GM19395 (cell line): Measurements from ENCODE around the gene MSANTD1.

Experiments used
- ATAC-seq: cut with Tn5 transposase; IDR thresholded peaks from one replicate; pipeline ENCODE4 v1.9.1; 2021; ENCODE audit warnings: mild to moderate bottlenecking, moderate library complexity; ENCODE audit not compliant: unreplicated experiment

Gene MSANTD1

DNA sequence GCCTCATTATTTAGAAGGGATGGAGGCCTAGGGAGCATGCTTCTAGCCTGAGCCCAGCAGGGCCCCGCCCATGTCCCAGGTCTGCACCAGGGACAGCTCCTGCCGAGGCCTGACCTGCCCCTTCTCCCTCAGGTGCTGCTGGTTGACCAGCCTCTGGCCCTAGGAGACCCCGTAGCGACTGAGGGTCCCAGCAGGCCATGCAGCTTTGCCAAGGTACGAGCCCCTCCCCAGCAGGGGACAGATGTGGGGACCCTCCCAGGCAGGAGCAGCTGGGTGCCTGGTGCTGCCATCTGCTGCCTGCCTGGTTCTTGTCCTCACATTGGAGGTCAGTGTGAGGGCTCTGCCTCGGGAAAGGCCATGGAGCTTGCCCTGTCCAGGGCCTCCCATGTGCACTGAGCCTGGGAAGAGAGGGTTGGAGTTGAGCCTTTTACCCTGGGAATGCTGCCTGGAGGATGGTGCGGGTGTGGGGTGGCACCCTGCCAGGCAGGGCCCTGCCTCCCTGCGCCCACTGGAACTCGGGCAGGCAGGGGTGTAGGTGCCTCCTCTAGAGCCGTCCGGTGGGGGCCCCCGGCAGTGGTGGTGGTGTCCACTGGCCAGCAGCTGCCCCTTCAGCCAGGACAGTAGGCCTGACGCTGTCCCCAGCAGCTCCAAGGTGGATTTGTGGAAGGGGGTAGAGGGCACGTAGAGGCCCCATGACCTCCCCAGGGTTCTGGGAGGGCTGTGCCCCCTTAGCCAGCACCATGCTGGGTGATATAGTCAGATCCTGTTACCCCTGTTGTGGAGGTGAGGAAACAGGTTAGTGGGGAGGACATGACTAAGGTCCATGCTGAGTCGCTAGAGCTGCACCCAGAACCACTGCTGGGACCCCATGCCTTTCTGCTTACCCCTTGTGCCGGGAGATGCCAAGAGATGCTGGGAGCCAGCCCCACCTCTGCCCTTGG lies 2.2 kb upstream of the MSANTD1 start:
- ATAC-seq, result no peak

DNA sequence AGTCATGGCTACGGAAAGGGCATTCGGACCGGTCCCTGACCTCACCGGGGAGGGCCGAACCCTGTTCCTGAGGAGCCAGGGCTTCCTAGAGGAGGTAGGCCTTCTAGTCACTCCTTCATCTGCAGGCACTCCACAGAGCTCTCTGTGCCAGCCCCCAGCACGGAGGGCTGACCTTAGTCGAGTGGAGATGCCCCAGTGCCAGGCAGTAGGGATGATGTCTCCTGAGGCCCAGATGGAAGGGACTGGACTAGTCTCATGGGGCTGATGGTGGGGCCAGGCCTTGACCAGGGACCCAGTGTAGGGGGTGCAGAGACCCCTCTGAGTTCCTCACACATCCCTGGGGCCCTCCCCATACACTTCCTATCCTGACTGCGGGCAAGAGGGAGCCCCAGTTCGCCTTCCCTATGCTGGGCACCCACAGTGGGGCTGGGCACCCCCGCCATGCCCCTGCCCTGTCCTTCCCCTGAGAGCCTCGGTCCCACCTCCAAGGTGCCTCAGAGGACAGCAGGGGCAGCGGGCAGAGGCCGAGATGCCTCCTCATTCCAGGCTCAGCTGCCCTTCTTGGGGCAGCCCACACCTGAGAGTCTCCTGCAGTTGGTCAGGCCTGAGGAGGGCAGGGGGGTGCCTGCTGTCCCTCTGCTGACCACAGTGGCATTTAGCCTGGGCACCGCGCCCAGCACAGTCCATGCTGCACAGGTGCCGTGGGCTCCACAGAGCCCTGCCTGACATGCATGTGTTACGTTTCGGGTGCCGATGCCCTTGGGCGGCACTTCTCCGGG lies 1.4 kb upstream of the MSANTD1 start:
- ATAC-seq, result no peak

DNA sequence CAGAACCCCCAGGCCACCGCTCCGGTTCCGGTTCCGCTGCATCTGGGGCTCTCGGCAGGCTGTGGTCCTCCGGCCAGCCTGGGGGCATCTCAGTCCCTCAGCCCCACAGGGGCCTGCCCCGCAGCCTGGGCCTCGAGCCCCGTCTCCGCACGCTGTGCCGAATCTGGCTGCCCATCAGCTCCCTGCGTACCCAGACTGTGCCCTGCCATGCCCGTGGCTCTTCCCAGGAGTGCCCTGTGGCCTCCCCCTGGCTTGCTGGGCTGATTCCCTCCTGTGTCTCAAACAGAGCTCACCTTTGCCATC lies 830 bp upstream of the MSANTD1 start:
- no peak for ATAC-seq

DNA sequence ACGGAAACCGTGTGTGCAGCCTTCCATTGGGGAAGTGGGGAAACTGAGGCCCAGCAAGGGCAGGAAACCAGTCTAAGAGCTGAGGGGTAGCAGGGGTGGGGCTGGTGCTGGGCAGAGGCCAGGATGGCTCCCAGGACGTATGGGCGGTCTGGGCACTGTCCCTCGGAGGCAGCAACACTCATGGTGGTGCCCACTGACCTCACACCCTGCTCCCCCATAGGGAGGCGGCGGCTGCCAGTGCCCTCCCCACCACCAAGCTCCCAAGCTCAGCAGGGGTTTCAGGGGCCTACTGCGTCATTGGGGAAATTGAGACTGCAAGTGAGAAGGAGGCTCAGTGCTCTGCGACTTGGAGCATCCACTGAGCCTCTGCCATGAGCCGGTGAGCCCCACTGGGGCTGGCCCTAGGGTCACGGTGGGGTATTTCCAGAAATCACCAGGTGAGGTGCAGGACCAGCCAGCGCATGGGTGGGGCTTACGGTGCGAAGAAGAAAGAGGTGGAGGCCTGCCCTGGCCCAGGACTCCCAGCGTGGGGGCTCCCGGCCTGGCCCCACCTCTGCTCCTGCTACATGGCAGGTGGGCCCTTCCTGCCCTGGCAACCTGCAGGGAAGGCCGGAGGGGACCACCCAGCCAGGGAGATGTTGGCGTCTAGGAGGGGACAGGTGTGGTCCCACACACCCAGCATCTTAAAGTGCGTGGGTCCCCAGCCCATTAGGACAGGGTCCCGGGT lies 915 bp downstream of the MSANTD1 start:
- ATAC-seq, result no peak

DNA sequence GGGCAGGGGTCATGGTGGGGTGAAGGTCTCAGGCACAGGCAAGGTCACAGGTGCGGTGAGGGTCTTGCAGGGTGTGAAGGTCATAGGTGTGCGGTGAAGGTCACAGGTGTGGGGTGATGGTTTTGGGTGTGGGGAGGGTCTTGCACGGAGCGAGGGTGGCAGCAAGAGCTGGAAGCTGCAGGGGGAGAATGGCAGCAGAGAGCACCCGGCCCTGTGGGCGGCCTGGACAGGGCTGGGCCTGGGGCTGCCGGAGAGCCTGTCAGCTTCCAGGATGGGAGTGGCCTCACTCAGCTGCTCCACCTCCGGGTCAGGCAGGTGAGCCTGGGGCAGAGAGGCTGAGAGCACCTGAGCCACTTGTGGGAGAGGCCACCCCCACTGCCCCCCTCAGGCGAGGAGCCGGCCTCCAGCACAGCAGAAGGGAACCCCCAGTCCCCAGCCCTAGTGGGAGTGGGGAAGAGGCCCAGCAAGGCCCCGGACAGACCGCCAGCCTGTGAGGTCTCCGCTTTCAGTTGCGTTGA lies 1.5 kb downstream of the MSANTD1 start:
- no peak for ATAC-seq

DNA sequence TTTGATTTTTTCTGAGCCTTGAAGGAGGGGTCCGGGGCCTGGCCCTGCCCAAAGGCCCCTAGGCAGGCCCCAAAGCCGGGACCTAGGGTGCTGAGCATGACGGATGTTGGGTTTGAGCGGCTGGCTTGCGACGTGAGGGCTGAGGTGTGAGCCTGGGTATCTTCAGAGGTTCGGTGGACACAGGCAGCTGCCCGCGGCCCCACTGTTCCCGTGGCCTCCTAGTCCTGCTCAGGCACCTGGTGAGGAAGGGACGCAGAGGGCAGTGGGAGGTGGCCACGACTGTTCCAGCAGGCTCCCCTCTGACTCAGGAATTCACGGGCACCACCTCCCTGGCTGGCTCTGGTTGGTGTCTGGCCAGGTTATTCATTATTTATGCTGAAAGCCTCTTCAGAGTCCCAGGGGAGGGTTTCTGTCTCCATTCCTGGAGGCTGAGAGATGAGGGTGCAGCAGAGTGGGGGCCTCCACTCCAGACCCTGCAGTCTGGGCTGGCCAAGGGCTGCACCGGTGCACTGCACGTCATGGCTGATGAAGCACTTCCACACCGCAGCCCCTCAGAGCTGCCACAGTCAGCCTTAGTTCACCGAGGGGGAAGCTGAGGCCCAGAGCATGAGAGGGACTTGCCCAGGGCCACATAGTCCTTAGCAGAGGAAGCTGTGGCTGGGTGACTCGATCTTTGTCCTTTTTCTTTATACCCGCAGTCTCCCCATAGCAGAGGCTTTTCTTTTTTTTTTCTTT lies 2.2 kb downstream of the MSANTD1 start:
- no peak for ATAC-seq

DNA sequence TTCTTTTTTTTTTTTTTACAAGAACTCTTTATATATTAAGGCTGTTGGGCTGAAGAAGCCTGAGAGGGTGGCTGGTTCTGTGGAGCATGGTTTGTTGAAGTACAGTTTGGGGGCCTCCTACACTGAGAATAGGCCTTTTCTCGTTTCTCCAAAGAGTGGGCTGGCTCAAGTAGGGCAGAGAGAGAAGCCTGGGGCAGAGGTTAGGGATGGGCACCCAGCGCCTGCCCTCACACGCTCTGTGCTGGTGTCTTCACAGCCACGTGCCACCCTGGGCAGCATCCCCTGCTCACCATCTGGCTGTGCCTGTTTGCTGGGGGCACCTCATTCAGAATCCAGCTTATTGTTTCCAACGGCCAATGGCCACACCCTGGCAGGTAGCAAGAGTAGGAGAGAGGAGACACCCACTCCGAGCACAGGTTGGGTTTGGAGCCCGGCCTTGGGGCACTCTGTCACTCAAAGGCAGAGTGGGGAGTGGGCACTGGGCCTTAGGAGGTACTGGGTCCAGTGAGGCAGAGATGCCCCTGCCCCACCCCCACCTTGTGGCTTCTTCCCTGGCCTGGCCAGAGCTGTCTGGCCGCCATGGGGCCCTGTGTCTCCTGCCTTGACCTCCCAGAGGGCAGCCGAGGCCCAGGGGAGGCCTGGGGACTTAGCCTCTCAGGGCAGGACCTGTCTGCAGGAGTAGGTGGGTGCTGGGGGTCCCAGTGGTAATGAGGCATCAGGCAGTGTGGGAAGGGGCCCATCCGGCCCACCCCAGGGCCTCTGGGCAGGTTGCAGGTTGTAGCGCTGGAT lies 2.9 kb downstream of the MSANTD1 start:
- ATAC-seq, result no peak

DNA sequence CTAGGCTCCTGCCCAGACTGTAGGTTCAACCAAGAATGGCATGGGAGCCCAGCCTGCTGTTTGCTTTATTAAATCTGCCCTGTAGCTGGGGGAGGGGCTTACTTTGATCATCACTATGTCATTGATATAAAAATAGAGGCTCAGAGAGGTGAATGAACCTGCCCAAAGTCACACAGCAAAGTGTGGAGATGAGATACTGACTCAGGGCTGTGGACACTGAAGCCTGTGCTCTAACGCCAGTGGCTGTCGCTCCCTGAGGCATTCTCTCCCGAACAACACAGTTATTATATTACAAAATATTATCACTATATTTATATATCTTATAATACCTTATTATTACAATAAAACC lies 3.5 kb downstream of the MSANTD1 start:
- ATAC-seq, result no peak

DNA sequence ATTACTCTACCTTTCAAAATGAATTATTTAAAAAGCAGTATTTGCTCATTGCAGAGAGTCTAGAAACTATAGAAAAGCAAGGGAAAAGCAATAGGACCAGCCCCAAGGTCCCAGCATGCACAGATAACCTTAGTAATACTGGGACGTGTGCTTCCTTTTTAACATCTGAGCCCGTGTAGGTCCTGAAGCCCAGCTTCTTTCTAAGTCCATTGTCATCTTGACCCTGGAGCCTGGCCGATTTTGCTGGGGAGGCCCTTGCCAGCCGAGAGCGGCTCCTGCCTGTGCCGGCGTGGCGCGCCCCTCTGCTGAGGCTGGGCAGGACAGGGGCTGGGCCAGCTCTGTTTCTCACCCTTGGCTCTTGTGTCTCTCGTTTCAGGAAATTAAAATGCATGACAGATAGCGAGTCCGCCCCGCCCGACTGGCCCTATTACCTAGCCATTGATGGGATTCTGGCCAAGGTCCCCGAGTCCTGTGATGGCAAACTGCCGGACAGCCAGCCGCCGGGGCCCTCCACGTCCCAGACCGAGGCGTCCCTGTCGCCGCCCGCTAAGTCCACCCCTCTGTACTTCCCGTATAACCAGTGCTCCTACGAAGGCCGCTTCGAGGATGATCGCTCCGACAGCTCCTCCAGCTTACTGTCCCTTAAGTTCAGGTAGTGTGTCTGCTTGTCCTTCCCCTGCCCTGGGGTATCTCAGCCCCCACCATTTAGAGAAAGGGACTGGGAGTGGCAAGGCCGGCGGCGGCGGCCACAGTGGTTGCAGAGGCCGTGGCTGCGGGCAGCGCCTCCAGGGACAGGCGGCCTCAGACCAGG lies 4.1 kb downstream of the MSANTD1 start:
- ATAC-seq, result no peak

DNA sequence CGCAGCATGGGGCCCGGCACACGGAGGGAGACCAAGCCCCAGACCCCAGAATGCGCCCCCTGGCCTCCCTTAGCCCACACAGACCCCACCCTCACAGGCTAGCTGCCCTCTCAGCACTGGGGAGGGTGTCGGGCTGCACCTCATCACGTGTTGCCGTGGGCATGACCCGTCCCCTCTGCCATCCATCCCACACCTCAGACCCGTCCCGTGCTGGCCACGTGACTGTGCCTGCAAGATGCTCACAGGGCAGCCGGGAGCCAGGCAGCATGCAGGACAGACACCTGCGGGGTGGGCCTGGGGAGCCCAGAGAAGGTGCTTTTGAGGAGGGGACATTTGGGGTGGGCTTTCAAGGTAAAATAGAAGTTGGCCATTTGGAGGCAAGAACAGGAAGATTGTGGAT lies 4.8 kb downstream of the MSANTD1 start:
- ATAC-seq, result no peak

DNA sequence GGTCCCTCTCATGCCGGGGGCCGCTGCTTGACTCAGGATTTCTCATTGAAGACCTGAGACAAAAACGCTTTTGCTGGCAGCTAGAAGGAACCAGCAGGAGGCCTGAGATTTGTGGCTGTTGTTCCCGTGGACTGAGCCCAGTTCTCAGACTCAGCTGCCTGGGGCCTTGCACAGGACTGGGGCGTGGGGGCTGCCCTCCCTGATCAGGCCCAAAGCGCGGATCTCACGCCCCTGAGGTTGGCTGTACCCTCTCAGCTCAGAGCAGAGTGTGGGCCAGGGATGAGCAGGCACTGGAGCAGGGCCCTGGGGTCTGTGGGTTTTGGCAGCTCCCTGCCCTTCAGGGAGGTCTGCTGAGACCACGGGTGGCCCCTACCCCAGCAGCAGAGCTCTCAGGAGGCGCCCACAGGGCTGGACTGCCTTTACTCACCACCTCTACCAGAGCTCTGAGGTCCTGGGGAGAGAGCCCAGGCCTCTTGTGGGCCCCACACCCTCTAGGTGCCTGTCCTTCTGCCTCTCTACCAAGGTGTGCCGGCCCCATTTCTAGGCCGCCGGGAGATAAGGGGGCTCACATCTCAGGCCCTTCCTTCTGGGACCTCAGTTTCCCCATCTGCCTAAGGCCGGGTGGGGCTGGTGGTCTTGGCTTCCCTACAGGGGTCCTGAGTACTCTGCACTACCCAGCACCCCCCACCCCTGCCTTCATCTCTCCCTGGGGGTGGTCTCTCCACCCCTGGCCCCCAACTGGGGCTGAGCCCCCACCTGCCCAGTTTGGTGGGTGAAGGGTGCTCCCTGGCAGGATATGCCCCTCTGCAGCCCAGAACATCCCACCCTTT lies 5.6 kb downstream of the MSANTD1 start:
- ATAC-seq, result no peak

DNA sequence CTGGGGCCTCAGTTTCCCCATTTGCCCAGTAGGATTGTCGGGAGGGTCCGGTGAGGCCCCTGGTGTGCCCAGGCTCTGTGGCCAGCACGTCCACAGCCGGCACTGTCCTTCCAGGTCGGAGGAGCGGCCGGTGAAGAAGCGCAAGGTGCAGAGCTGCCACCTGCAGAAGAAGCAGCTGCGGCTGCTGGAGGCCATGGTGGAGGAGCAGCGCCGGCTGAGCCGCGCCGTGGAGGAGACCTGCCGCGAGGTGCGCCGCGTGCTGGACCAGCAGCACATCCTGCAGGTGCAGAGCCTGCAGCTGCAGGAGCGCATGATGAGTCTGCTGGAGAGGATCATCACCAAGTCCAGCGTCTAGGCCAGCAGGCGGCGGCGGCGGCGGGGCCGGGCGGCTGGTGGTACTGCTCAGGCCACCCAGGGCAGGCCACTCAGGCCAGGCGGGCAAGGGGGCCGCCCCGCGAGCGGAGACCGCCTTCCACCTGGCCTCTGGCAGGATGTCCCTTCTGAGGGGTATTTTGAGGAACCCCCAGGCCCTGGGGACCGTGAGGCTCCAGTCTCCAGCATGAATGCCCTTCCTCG lies 6.7 kb downstream of the MSANTD1 start:
- ATAC-seq, result no peak

DNA sequence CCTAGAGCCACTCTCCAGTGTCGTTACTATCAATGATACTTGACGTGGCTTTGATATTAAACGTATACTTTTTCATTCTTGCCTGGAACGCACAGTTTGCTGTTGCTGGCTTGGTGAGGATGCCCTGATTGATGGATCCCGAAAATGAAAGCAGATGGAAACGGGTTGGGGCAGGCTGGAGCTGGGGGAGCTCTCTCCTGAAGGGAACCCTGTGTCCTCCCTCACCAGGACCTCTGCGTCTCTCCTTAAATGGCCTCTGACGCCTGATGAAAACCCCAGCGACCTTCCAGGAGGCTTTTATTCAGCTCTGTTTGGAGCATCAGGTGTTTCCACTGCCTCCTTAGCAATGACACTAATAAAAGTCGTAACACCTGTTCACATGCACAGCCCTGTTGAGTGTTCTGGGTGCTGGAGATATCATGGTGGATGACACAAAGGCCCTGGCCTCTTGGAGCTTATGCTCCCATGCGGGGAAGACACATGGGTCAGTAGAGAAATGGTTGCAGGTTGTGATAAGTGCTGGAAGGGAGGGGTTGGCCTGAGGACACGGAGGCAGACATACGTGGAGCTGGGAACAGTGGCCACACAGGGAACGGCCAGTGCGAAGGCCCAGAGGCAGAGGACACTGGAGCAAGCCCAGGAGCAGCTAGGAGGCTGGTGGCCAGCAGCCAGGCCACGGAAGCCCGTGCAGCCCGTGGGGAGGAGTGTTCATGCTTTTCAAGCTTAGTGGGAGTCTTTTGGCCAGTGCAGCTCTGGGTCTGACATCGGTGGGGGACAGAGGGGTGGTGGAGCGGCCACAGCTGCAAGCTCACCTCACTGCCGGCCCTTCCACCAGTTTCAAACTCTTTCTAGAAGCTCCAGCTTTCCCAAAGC lies 7.5 kb downstream of the MSANTD1 start:
- no peak for ATAC-seq

DNA sequence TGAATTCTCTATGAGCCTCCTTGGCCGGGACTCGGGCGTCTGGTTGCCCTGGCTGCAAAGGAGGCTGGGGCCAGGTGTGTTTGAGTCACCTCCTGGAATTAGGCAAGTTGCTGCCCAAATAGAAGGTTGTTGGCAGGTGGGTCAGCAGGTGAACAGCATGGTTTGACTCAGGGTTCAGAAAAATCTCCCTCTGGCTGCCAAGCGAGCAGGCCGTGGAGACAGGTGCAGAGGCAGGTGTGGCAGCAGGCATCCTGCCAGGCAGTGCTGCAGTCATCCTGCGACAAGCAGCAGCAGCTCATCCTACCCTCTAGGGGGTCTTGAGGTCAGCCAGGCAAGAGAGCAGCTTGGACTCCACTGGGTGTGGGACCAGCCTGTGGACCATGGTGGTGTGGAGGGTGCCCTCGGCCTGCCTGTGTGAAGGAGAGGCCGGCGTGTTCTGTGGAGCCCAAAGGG lies 8.2 kb downstream of the MSANTD1 start:
- no peak for ATAC-seq

DNA sequence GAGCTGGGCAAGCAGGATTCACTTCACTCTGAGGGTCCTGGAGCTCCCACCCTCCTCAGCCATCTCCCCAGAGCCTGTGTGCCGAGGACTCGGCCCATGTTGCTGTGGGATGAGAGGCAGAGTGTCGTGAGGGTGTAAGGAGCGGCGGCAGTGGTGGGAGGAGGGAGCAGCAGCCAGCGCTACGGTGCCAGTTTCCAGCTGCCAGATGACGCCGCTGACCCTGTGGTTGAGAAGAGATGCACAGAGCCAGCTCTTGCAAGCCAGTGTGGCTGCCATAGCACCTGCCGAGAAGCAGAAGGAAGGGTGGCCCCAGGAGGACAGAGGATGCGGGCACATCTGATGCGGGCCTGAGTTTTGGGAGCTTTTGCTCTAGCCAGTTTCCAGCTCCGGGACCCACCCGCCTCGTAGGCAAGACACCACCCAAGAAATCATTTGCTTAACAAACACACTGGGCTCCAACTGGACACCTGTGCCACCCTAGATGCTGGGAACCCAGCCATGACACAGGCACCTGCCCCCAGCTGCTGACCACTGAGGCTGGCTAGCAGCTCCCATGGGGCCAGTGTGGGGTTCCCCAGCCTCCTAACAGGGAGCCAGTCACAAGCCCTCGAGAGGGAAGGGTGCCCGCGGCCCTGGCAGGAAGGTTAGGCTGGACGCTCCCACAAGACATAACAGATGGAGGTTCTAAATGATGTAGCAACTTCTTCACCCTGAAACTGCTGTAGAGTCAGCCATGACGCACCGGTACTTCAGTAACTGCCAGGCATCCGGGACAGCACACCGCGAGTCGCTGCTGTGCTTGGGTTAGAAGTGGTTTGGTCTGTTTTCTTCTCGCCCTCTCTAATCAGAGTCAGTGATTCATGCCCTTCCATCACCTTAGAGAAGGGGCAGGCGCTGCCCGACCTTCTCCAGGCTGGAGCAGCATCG lies 8.9 kb downstream of the MSANTD1 start:
- no peak for ATAC-seq
